Ishikawa (cell line): ENCODE measurements around the gene ARID5B.

ENCODE experiments used
- CREB1 ChIP-seq: IDR thresholded peaks from 2 replicates; pipeline ENCODE4 v1.6.1; 2012; ENCODE audit warnings: low read depth
- EP300 ChIP-seq: IDR thresholded peaks from 2 replicates; pipeline ENCODE4 v1.6.1; 2012; ENCODE audit warnings: borderline replicate concordance
- FOXM1 ChIP-seq: IDR thresholded peaks from 2 replicates; pipeline ENCODE4 v1.6.1; 2012; ENCODE audit warnings: low read depth, borderline replicate concordance
- MAX ChIP-seq: IDR thresholded peaks from 2 replicates; pipeline ENCODE4 v1.6.1; 2012
- TCF12 ChIP-seq: IDR thresholded peaks from 2 replicates; pipeline ENCODE4 v1.6.1; 2012; ENCODE audit warnings: low read depth

- TF ChIP-seq TCF12 (no peak), EP300 (no peak), MAX (no peak), FOXM1 (no peak), CREB1 (no peak)
Measured at GRCh38 chr10:61859786-61860185, 41.7 kb upstream of the ARID5B start.
